Loucy (cell line): ENCODE measurements around the gene ADCY5.

Experiments
- EZH2phosphoT487 ChIP-seq: fragments of 200-600 bp; IDR thresholded peaks from 2 replicates; pipeline ENCODE4 v1.6.1; 2018; ENCODE audit warnings: antibody characterized with exemption, mild to moderate bottlenecking, moderate library complexity, borderline replicate concordance
- TF ChIP-seq, protein P1 (sequence below): fragments of 200-600 bp; sonication (generic); conservative IDR thresholded peaks from 2 replicates; pipeline ENCODE4 v1.5.1; 2014; ENCODE audit warnings: mild to moderate bottlenecking, antibody characterized with exemption, low read length

DNA sequence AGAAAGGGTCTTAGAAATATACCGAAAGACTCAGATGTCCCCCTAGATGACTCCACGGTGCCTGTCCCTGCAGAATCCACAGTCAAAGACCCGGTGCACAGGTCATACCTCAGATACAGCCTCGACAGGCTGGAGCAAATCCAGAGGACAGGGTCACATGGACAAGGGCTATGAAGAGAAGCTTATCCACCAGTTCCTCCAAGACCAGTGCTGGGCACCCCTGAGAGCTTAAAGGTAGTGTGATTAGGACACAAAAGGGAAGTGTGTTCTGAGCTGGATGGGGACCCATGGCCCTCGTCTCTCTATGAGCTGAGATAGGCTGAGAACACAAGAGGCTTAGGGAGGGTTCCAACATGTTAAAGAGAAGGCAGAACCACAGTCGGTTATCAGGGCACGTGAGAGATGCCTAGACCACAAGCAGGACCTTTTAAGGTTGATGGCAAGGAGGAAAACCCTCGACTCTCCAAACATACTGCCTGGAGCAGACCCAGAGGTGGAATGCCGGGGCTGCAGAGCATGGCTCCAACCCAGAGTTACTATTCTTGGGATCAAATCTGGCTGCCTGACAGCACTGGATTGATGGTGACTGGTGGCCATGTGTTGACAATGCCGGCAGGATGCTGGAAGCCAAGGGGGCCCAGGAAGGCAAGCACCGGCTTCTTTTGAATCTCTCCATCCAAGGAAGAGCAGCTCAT, 46.9 kb downstream of the ADCY5 start:
- TF ChIP-seq, protein P1, sequence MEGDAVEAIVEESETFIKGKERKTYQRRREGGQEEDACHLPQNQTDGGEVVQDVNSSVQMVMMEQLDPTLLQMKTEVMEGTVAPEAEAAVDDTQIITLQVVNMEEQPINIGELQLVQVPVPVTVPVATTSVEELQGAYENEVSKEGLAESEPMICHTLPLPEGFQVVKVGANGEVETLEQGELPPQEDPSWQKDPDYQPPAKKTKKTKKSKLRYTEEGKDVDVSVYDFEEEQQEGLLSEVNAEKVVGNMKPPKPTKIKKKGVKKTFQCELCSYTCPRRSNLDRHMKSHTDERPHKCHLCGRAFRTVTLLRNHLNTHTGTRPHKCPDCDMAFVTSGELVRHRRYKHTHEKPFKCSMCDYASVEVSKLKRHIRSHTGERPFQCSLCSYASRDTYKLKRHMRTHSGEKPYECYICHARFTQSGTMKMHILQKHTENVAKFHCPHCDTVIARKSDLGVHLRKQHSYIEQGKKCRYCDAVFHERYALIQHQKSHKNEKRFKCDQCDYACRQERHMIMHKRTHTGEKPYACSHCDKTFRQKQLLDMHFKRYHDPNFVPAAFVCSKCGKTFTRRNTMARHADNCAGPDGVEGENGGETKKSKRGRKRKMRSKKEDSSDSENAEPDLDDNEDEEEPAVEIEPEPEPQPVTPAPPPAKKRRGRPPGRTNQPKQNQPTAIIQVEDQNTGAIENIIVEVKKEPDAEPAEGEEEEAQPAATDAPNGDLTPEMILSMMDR: no peak
- no peak for TF ChIP-seq EZH2phosphoT487
